GM21423 (cell line): ENCODE measurements around the gene ADAMTS9.
A peak's percentile ranks its signal among the peaks of the same experiment; 100 is the strongest.

Experiments used
- ATAC-seq: cut with Tn5 transposase; IDR thresholded peaks from one replicate; pipeline ENCODE4 v1.9.1; 2021; ENCODE audit warnings: mild to moderate bottlenecking, moderate library complexity; ENCODE audit not compliant: unreplicated experiment

Gene ADAMTS9

DNA sequence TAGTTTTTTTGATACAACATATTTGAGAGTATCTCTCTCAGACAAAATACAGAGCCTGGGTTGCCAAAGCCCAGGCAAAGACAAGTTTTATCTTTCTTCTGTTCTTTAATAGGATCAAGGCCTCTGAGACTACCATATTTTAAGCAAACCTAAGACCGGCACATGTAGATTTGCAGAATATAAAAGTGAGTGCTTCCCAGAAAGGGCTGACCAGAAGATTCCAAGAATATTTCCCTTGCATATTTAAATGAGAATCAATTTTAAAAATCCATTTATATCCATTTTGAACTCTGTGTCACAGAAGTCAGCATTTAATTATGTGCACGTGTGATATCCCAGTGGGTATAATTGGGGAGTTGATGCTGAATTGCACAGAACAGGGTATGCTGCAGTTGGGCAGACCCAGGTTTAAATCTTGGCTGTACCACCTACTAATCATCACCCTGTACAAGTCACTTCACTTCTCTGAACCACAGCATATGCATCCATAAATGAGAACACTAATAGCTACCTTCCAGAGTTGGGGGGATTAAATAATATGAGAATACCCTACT lies 191.9 kb downstream of the ADAMTS9 start:
- no peak for ATAC-seq

DNA sequence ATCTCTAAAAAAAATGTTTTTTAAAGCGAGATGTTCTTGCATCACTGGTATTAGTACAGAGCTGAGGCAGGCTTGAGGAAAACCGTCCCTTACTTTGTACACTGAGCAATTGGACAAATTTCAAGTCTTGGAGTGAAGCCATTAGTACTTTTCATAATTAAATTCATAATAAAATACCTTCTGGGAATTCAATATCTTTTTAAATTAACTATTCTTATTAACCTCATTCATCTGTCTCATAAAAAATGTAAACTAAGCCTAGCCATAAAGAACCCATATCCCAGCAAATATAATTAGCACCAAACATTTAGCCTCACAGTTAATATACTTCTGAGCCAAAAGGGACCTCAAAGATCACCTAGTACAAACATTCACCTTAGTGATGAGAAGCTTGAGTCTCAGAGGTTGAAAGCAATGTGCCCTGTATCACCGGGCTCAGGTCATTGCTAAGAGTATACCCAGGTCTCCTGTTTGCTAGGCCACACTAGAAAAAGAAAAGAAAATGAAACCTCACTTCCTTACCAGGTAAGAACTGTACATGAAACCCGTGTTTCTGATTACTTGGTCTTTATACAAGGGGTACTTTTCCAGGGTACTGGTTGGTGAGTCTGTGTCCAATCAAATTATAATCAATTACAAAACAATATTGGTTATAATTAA lies 192.5 kb downstream of the ADAMTS9 start:
- no peak for ATAC-seq

DNA sequence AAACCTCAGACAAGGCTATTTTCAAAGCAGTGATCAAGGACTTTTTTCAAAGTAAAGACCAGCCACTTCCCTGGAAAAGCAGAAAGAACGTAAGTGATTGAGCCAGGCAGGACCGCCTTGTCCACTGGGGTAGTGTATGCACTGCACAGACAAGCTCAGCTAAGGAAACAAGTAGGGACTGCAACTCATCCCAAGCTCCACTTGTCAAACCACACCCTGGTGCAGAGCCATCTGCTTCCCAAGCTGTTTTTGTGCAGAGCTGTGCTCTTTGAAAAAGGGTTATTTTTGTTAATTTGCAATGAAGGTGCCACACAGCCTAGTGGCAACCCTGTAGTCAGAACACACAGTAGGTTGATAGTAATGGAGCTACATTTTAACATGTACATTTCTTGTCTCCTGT lies 193.3 kb downstream of the ADAMTS9 start:
- no peak for ATAC-seq

DNA sequence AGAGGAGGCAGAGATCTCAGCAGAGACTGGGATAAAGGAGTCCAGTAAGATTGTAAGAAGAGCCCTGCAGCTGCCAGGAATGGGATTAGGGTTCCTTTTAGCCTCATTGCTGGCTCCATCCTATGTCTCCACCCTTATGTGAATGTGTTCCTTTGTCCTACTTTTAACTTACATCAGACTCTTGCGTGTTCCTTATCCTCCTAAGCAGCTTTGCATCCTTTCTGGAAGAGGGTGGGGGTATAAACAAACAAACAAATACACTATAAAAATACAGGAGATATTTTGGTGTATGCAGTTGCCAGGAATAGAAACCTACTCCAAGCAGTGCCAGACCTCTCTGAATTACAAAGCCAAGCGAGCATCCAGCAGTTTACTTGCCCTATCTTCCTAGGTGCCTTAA lies 194.7 kb downstream of the ADAMTS9 start:
- no peak for ATAC-seq

DNA sequence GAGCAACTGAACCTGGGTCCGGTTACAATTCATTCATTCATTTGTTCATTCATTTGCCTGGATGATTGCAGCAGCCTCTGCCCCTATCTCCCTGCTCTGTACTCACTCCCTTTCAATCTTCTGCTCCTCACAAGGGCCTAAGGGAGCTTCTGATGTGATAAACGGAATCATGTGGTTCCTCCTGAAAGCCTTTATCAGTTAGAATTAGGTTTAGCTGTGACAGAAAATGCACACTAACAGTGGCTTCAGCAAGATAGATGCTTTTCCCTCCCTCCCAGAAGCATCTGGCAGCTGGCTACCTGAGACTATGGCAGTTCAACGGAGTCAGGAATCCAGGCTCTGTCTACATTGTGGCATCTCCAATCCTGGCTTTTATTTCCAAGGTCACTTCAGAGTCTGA lies 196.0 kb downstream of the ADAMTS9 start:
- no peak for ATAC-seq

DNA sequence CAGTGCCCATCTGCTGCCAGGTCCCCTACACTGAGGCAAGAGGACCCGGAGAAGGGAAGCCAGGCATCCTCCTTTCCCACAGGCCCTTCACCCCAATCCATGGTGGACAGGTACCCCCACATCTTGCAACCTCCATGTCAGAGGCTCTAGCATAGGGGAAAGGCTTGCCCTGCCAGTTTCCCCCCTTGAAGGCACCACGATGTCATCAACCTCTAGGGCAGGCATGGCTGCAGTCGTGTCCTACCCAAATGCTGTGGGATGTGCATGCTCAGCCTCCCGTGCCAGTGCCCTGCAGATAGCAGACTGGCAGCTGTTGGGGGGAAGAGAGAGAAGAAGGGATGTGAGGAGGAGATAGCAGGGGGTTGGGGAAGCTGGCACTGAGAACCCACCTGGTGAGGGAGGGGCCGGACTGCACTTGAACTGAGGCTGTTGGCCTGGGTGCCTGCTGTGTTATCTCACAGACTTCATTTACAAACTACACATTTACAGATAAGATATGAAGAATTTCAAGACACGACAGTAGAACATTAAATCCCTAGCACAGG lies 197.5 kb downstream of the ADAMTS9 start:
- ATAC-seq: no peak

DNA sequence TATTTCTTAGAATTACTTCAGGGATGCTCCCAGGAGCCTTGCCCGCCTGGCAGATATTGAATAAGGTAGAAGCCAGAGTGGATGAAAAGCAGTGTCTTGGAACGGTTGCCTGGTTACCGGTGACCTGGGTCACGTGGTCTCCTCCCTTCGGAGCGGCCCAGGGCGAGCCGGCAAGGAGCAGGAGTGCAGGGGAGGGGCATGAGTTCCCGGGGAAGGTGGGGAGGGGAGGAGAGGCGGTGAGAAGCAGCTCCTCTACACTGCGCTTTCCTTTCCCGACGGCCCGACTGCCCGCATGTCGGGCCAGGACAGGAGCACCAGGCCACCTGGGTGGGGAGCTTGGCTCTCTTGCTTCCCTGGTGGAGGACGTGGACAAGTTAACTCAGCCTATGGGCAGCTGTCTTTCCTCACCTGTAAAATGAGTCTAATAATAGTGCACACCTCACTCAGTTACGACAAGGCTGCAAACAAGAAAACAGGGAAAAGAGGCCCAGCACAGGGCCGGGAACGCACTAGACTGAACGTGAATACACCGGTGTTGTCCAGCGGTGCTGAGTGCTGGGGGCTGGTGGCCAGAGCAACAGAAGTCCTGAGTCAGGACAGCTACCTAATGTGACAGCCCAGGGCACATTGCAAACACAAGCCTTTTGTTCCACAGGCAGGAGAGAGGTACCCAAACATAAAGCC lies 198.3 kb downstream of the ADAMTS9 start:
- no peak for ATAC-seq

DNA sequence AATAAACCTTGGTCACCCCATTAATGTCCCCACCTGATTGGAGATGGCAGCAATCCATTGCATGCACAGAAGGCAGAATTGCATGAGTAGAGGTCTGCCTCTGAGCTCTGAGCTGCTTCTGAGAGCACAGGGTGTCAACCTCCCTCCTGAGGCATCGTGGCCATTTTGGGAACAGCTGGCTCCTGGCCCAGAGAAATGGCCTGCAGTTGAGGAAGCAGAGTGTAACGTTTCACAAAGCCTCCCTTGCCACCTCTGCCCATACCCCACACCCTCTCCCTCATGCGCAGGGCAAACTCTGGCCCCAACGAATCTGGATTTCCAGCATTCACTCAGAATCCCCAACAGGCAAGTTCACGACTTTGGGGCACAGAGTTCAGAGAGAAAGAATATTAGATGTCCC lies 198.9 kb downstream of the ADAMTS9 start:
- ATAC-seq: no peak

DNA sequence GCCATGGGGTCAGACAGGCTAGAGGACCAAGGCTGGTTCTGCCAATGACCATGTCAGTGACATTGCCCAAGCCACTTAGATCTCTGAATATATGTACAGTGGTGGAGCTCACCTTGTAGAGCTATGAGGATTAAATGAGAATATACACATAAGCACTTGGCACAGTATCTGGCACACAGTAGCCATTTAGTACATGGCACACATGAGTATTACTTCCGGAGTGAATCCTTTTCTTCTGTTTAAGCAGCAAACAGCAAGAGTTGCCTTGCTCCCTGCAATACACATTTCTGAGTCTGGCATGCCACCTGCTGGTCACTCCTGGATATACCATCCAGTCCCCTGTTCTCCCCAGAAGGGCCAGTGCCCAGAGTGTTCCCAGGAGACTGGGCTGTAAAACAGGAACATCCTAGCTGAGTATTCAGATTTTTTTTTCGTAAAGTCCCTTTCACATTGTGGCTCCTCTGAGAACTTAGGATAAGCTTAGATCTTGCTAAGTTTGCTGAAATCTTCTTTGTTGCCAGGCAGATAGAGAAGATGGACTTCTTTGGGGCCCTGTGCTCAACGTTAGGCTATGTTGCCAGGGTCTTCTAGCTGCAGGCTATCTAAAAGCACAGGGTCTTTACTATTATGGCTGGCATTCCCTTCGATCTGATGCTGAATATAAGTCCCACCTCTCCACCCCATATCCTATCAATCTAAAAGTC lies 203.4 kb downstream of the ADAMTS9 start:
- peak; percentile 98 for ATAC-seq

DNA sequence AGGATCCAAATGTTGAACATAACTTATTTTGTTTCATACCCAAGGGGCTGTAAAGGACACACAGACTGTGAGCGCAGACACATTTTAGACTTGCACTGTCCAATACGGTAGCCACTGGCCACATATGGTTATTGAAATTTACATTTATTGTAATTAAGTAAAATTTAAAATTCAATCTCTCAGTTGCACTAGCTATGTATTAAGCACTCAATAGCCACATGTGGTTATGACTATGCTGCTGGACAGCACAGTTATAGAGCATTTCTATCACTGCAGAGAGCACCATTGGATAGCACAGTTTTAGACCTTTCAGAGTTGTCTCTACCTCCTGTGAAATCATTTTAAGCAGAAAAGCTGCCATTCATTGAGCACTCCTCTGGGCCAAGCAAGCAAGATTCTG lies 204.3 kb downstream of the ADAMTS9 start:
- no peak for ATAC-seq

DNA sequence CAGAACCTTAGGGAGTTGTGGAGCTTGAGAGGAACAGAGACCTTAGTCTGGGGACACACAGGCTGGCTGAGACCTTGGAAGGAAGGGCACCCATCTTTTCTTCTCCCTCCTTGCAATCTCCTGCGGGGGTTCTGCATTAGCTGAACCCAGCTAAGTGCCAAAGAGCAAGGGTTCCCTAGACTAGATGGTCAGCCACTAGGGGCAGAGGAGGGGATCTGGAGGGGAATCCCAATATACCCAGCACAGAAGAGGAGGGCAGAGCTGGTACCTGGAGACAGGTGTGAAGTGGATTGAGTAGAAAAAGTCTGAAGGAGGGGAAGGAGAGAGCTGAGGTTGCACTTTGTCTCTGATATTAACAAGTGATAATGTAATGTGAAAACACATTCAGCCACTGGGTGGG lies 212.8 kb downstream of the ADAMTS9 start:
- ATAC-seq: no peak

DNA sequence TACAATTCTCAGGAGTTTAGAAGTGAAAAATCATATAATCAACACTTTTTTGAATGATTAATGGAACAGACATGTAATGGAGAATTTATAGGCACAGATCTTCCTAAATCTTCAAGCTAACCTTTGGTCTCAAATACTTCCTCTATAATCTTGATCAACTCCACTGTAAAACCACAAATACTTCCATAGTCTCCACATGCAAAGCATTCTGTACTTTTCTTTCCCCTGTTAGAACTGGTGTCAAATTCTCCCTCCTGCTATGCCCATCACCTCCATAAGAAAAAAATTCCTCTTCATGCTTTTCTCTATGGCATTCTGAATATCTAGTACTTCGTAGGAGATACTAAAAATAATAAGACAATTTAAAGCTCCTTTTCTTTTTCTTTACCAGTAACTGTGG lies 214.3 kb downstream of the ADAMTS9 start:
- ATAC-seq: no peak

DNA sequence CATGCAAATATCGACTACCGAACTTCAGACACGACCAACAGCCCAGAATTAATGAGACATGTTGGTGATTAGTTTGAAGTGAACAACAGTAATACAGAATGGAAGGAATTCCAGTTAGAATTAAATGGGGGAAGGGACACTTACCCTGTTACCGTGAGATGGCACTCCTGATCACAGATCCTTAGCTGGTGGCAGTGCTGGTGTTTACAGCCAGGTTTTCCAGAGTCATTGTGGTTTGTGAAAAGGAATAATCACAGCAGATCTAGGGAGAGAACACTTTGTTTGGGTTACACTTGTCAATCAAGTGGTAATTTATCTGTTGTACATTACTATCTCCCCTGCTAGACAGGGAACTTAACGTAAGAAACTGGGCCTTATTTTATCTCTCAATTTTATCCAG lies 217.4 kb downstream of the ADAMTS9 start:
- ATAC-seq: no peak

DNA sequence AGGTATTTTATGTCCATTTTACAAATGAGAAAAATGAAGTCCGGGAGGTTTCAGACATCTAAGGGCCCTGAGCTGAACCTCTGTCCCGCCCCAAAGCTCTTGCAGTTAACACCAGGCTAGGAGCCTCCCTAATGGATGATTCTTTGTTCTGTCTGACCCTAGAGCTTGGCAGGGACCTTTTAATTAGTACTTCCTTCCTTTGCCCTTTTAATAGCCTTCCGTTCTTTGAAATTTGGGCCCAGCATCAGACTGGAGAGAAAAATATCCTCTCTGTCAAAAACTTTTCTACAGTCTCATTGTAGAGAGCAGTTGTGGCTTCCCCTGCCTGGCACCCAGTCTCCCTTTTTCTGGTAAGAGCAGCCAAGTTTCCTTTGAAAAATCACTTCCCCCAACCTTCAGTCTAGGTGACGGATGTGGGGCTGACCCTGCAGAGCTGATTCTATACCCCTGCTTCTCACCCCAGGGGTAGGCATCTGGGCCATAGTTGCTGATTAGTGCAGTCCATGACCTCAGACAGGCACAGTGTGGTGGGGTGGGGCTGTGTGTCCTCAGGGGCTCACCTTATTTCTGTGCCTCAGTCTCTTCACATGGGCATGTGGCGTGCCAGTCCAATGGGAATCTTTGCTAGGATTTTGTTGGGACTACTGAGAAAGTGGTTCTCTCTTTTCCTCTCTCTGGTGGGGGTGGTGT lies 220.4 kb downstream of the ADAMTS9 start:
- no peak for ATAC-seq
